ENCODE data around the gene THADA.

THADA gene

GRCh38 chr2:43250015-43250414 lies 345.8 kb downstream of the THADA start:
- DNase-seq (ENCODE audit: low read depth in 2 of 2), result no peak

GRCh38 chr2:43248621-43249020 lies 347.2 kb downstream of the THADA start:
- DNase-seq (ENCODE audit: low read depth in 2 of 2), result no peak

GRCh38 chr2:43246641-43247040 lies 349.2 kb downstream of the THADA start:
- DNase-seq (ENCODE audit: low read depth in 2 of 2), result no peak

GRCh38 chr2:43241558-43241957 lies 354.3 kb downstream of the THADA start:
- no peak for DNase-seq (ENCODE audit: low read depth in 2 of 2)

- no peak for DNase-seq (ENCODE audit: low read depth in 2 of 2)
Measured at GRCh38 chr2:43240766-43241150, 355.1 kb downstream of the THADA start.

- DNase-seq (ENCODE audit: low read depth in 2 of 2), result no peak
Measured at GRCh38 chr2:43239981-43240765, 355.7 kb downstream of the THADA start.

- no peak for DNase-seq (ENCODE audit: low read depth in 2 of 2)
Measured at GRCh38 chr2:43238813-43239212, 357.0 kb downstream of the THADA start.

GRCh38 chr2:43238176-43238575 lies 357.7 kb downstream of the THADA start:
- no peak for DNase-seq (ENCODE audit: low read depth in 2 of 2)

- DNase-seq (ENCODE audit: low read depth in 2 of 2), result no peak
Measured at GRCh38 chr2:43233218-43234212, 362.3 kb downstream of the THADA start.

GRCh38 chr2:43230951-43231827 lies 364.6 kb downstream of the THADA start:
- no peak for DNase-seq (ENCODE audit: low read depth in 2 of 2)

- no peak for DNase-seq (ENCODE audit: low read depth in 2 of 2)
Measured at GRCh38 chr2:43230351-43230885, 365.4 kb downstream of the THADA start.

GRCh38 chr2:43228756-43229659 lies 366.8 kb downstream of the THADA start:
- DNase-seq (ENCODE audit: low read depth in 2 of 2), result no peak

- DNase-seq (ENCODE audit: low read depth in 2 of 2), result no peak
Measured at GRCh38 chr2:43228321-43228751, 367.5 kb downstream of the THADA start.

- no peak for DNase-seq (ENCODE audit: low read depth in 2 of 2)
Measured at GRCh38 chr2:43227830-43228281, 368.0 kb downstream of the THADA start.

- peak; percentile 39 to 69 for DNase-seq (ENCODE audit: low read depth in 2 of 2)
Measured at GRCh38 chr2:43226955-43227829, 368.6 kb downstream of the THADA start.

- peak; percentile 86 to 97 for DNase-seq (ENCODE audit: low read depth in 2 of 2)
Measured at GRCh38 chr2:43226558-43226954, 369.3 kb downstream of the THADA start, which contains the start of gene ZFP36L2. Gene ZFP36L2, minus strand, starts transcription at chr2:43226606. Its CDS starts 291 bp downstream, at chr2:43226315.

- peak; percentile 44 to 71 for DNase-seq (ENCODE audit: low read depth in 2 of 2)
Measured at GRCh38 chr2:43225788-43226557, 369.9 kb downstream of the THADA start.

- DNase-seq (ENCODE audit: low read depth in 2 of 2), result peak; percentile 35 to 64
Measured at GRCh38 chr2:43225093-43225787, 370.6 kb downstream of the THADA start.

Data from stimulated activated CD8-positive, alpha-beta memory T cell treated with anti-CD3 and anti-CD28 coated beads, Interleukin-7, amount 100 ng/mL, for 4 hours (primary cell).